Stimulated activated CD4-positive, alpha-beta T cell treated with anti-CD3 and anti-CD28 coated beads, TNF-alpha, amount 100 ng/mL, for 24 hours (primary cell): Measurements from ENCODE around the gene MLF1.

Experiments
- DNase-seq, 3 experiments: peaks; one replicate each; pipeline ENCODE4 v3.0.0-alpha.2; 2020; ENCODE audit warnings: low read depth in 3 of 3

Gene MLF1

DNA sequence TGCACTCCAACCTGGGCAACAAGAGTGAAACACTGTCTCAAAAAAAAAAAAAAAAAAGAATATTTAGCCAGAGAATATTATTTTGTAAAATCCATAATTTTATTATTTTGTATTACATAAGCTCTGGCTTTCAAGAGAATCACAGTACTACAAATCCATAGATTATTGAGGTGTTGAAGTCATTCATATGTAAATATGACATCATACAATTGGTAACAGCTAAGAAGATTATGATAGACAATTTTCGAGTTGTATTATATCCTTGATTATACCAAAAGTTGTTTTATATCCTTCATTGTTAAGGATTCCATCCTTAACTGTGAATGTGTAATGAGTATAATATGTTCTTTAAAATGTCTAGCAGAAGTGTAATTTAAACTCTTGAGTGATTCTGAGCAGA is 3.7 kb downstream of the MLF1 start:
- no peak for DNase-seq

DNA sequence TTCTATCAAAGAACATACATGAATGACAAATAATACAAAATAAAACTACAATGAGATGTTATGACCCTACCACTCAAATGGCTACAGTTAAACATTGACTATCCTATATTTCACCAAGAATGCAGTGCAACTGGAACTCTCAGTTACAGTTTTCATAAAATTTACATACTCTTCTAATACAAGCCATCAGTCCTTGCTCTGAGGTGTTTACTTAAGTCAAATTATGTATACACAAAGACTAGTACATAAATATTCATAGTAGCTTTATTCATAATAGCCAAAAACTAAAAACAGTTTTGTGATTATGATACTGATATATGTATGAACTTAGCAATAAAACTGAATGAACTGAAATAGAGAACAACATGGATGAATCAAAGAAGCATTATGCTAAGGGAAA is 19.2 kb downstream of the MLF1 start:
- DNase-seq: no peak

DNA sequence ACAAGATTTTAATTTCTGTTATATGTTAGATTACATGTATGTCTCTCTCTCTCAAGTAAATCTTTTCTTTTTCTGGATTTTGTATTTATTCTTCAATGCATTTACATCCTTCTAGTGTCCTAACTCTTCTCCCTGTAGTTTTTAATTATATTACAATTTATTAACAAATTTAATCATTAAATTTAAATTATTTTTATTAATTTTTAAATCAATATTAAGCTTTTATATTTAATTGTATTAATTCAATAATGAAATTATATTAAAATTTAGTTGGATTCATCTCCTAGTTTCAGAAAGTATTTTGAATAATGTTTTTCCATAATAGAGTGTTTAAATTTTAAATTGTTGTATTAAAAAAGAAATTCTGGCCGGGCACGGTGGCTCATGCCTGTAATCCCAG is 29.8 kb downstream of the MLF1 start:
- no peak for DNase-seq

DNA sequence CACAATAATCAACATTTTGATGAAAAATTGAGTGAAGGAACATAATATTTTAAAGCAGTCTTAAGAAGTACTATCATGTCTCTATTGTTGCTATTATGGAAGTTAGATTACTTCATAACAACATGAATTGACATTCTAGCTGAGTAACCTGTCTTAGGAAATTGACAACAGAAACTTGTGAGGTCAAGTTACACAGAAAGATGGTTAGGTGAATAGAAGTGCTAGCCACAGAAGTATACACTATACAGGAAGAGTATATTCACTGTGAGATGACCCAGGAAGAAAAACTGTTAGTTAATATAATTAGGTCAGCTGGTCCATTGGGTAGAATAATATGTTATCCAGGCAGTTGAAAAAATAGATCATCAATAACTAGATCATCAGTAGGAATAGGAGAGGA is 31.2 kb downstream of the MLF1 start:
- no peak for DNase-seq

DNA sequence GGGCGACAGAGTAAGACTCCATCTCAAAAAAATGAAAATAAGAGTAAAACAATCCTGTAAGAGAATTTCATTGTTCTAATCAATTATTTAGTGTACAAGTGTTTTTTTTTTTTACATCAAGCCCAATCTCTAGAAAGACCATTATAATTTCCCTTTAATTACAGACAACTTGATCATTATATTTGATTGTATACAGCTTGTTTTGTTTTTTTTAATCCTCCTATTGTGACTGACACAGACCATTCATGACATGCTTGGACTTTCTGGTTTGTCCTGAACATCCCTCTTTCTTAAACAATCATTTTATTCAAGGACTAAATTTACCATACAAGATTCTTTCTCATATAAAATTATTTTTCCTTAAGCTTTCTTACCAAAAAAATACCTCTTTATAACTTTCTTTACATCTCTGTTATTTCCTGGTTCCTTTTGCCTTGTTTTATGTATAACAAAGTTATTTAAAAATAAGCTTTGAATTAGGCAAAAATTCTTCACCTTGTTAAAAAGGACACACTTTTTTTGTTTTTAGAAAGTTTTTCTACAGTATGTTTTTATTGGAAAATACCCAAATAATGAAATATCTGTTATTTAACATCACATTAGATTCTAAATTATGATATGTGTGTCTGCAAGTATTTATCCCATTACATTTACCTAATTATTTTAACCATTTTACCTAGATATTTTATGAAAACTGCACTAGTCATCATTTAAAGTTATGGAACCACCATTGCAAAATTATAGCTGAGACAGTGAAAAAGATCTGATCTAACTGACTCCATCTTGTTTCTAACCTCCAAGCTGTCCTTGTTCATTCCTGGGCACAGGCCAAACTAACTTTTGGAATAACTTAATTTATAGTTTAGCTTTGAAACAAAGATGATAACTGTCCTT is 47.2 kb downstream of the MLF1 start:
- DNase-seq: no peak

DNA sequence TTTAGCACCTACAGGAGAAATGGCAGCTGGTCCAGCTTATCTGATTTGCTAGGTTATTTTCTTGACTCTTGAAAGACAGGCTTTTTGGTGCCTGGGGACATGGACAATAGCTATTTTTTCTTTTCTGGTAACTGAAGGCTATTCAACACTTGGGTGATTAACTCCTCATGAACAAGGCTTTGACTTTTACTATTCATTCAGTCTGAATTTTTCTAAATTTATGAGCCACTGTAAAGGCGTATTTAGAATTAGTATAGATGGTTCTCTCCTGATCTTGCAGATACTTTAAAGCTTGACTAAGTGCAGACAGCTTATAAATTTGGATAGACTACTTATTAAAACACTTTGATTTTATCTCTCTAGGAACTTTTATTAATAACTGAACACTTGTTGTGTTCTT is 54.9 kb downstream of the MLF1 start:
- no peak for DNase-seq

DNA sequence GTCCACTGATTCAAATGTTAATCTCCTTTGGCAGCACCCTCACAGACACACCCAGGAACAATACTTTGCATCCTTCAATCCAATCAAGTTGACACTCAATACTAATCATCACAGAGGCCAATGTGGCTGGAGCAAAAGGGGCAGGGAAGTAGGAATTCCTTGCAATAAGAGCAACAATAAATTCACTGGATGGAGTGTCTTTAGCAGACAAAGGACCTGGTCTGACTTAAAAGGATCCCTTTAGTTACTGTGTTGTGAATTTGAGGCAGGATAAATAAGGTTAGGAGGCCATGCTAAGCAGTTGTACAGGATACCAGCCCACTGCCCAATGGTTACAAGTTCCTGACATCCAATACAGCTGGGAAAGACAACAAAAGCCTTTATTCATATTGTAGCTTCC is 61.0 kb downstream of the MLF1 start:
- DNase-seq: no peak

DNA sequence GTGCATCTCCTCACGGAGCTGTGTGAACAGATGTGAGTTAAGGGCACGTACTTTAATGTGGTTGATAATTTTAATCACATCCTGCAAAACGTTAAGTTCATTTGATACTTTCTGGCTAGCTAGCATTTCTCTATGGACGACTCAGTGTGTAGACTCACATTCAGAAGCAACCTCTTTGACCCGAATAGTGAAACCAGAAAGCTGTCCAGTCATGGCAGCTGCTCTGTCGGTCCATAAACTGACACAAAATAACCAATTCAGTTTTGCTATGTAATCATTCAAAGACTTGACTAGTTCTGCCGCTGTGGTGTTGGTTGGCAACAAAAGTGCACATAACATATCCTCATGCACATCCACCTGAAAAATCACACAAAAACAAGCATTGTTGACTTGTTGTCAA is 69.7 kb downstream of the MLF1 start:
- DNase-seq: no peak

DNA sequence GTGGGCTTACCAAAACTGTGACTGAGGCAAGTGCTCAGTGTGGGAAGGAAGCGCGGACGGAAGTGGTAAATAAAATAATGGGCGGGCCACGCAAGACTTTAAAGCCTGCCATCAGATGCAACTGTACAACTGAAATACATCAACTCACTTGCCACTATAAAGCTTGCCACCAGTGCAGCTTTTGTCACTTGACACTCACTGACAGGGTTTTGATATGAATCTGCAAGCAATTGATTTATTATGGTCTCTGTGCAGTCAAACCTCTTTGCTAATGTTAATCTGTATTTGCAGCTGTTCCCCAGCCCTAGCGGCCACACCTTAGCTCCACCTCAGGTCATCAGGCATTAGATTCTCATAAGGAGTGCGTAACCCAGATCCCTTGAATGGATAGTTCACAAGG is 71.0 kb downstream of the MLF1 start:
- no peak for DNase-seq

DNA sequence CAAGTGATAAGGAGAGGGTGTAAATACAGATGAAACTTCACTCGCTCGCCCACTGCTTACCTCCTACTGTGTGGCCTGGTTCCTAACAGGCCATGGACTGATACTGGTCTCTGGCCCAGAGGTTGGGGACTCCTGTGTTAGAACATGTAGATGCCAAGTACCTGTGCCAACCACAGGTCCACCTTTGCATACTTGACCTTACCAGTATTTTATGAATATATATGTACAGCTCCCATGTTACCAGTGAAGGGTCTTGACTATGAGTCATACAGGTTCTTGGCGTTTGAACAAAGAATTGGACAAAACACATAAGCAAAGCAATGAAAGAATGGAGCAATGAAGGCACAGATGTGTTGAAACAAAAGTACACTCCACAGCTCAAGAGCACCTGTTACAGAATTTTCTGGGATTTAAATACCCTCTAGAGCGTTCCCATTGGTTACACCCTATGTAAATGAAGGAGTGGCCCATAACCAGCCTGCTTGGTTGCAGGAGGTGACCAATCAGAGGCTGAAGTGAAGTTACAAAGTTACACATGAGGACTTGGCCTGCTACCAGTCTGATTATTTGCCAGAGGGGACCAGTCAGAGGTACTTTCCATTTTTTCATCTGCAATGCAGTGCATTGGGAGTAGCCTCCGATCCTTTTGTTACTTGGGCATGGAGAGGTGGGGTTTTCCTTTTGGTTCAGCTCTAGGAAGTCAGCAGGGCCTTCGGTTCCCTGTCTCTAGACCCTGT is 71.6 kb downstream of the MLF1 start:
- no peak for DNase-seq

DNA sequence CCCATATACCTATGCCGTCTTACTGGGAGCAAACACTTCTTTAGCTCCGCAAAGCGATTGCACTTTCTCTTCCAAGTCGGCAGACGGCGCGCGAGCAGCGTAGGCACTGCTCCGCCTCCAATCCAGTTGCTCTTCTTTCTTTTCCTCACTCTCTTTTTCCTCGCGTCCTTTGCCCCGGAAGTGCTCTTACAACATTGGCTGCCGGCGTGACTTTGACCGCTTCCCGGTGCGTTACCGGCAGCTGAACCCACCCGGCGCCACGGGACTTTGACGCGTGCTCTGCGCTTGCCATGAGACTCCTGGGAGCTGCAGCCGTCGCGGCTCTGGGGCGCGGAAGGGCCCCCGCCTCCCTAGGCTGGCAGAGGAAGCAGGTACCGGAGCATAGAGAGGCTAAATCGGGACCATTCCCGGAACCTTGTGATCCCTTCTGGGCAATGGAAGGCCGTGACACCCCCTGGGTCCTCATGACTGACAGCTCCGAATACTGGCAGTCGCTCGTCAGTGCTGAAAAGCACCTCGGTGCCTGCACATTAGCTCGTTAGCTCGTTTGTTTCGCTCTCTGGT is 73.4 kb downstream of the MLF1 start, which contains the start of gene GFM1:
Gene GFM1, plus strand, starts transcription at position 183 of the 564 bp plus-strand sequence. Its CDS starts 108 bp downstream, at position 291.
- DNase-seq: peak; percentile 76 to 91 (median 81)

DNA sequence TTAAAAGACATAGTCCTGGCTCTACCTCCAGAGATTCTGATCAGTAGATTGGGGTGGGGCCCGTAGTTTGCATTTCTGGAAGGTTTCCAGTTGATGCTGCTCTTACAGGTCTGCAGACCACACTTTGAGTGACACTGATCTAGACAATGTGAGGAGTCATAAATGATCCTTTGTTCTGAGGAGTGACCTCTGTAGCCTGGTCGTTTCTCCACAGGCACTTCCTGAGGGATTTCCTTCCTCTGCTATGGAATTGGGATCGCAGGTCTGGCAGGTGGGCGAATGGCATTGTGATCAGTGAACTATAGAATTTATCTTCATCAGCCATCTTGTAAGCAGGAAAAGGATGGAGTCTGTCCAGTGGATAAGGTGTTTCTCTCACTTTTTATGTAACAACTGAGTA is 78.8 kb downstream of the MLF1 start:
- no peak for DNase-seq

DNA sequence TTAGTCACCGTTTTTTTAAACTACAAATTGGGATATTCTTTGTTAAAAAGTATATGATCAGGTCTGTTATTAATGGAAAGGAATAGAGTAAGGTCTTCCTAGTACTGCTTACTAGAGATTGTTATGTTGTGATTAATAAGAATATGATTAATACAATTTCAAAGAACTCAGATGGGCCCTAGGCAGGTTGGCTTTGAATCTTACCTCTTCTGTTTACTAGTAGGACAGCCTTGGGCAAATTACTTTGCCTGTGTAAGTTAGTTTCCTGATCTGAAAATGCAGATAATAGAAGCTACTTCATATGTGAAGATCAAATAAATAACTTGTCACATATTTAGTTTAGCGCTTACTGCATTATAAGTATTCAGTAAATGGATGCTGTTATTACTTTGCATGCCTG is 80.2 kb downstream of the MLF1 start:
- no peak for DNase-seq

DNA sequence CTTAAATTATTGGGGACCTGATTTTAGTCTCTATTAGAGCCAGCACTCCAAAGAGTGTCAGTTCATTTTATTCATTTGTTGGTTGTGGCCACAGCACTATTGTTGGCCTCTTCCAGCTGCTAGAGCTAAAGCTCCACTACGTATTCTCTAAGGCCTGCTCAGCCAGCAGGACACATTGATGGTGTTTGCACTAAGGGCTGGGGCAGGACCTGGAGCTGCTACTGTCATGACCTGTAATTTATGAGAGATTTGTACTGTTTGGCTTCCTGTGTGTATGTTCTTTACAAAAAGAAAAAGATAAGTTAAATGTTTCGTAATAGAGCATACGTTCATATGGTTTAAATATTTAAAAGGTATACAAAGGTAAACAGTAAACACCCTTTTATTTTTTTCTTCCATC is 81.5 kb downstream of the MLF1 start:
- no peak for DNase-seq
